GM19025 (cell line): ENCODE data around the gene DYRK2.

Source experiments
- ATAC-seq: cut with Tn5 transposase; IDR thresholded peaks from one replicate; pipeline ENCODE4 v1.9.1; 2021; ENCODE audit warnings: mild to moderate bottlenecking, low read depth, moderate library complexity; ENCODE audit not compliant: unreplicated experiment

DYRK2 gene

GRCh38 chr12:67645126-67645525, 3.4 kb upstream of the DYRK2 start:
- ATAC-seq, result no peak

DNA sequence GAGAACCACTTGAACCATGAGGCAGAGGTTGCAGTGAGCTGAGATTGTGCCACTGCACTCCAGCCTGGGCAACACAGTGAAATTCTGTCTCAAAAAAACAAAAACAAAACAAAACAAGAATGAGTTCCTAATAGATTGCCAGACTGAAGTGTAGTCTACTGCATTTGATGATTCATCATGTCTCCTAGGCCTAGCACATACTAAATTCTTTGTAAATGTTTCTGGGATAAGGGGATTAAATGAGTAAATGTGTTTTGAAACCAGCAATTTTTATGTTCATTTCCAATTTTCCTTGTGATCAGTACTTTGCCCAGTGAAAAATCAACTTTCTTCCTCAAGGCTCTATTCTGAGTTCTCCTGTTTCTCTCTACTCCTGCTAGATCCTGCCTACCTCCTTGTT, 2.9 kb upstream of the DYRK2 start:
- ATAC-seq, result no peak

DNA sequence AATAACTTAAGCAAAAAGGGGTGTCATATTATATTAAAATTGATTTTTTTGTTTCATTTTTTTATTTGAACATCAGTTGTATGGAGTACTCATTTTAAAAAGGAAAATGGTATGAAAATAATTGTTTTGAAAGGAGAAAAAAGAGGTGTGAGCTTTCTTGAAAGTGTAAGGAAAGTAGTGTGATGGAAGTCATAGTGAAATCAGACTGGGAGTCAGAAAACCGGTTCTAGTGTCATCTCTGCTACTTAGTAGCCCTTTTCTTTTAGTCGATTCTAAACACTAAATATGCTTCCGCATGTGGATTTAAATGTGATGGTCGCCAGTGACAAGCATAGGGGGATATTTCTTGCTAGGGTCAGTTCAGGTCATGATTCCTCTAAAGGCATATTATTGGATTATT, 1.8 kb upstream of the DYRK2 start:
- no peak for ATAC-seq

- no peak for ATAC-seq
Measured at GRCh38 chr12:67647181-67647798, 1.3 kb upstream of the DYRK2 start.

- no peak for ATAC-seq
Measured at GRCh38 chr12:67647799-67648520, 585 bp upstream of the DYRK2 start.

GRCh38 chr12:67649261-67649569, 670 bp downstream of the DYRK2 start:
- ATAC-seq, result peak; percentile 27

DNA sequence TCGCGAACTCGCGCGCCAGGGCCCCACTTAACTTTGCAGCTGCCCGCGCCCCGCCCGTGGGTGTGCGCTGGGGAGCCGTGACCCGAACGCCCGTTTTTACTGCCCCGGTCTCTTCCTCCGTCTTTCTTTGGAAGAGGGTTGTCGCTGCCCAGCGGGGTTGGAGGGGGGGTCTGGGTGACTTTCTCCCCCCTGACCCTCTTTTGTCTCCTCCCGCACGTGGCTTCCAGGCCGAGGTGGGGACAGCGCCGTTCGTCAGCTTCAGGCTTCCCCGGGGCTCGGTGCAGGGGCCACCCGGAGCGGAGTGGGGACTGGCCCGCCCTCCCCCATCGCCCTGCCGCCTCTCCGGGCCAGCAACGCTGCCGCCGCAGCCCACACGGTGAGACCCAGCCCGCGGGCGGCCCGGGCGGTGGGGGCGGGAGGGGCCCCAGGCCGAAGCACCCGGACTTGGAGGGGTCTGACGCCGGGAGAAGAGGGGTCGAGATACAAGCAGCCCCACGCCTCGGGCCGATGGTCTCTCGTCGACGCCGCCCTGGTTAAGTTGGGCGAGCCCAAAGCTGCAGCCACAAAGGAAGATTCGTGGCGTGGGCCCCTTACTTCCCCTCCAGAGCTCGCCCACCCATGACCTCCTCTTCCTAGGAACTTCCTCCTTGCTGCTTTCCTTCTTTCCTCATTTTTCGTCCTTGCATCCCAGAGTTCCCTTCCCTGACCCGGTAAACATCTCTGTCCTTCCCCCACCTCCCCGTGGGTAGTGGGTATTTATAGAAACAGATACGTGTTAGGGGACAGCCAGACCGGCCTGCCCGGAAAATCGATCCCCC, 1.2 kb downstream of the DYRK2 start:
- no peak for ATAC-seq

DNA sequence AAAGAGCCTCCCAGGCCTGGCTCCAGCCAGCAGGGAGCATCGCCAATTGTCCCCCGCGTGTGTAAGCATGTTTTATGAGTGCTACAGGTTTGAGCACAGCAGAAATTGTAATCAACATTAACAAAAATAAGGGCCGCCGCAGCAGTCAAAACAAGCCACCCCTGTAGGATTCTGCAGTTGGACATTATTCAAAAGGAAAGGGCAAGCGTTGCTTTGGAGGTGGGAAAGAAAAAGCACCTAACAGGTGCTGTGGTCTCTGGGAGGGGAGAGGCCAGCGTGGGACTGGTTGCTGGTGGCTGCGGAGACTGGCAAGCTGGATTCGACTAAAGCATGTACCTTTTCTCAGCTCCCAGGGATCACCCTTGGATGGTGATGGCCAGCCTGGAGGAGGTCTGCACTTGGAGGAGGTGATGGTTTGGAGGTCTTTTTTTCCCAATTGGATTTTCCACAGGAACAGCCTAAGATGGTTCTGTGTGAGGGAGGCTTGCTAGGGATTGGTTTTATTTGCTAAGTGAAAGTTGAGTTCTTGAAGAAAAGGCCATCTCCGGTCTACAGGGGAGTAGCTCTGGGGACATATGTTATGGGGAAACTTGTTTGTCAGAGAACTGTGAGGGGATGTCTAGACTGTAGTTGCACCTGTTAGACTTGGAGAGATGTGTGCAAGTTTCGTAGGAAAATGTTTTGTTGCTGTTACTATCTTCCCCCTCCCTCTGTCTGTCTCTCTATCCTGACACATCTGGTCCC, 2.0 kb downstream of the DYRK2 start:
- no peak for ATAC-seq

GRCh38 chr12:67651132-67651695, 2.7 kb downstream of the DYRK2 start:
- ATAC-seq, result no peak

GRCh38 chr12:67655829-67656228, 7.3 kb downstream of the DYRK2 start:
- no peak for ATAC-seq

DNA sequence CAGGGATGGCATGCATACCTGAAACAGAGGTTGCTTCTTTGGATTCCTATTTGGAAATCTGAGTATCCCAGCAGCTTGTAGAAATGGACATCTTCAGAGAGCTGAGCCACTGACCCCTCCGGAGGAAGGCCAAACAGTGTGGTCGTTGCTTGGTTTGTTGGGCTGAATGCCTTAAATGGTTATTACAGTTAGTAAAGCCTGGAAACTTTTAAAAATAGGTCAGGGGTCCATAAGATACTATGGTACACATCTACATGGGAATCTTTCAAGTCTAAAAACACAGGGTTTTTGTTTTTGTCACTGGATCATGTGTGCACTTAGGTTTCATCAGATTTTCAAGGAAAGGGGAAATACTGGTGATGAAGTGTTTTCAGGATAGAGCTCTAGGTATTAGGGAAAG, 7.7 kb downstream of the DYRK2 start:
- no peak for ATAC-seq

DNA sequence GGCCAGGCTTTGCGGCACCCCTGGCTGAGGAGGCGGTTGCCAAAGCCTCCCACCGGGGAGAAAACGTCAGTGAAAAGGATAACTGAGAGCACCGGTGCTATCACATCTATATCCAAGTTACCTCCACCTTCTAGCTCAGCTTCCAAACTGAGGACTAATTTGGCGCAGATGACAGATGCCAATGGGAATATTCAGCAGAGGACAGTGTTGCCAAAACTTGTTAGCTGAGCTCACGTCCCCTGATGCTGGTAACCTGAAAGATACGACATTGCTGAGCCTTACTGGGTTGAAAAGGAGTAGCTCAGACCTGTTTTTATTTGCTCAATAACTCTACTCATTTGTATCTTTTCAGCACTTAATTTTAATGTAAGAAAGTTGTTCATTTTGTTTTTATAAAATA, 9.9 kb downstream of the DYRK2 start:
- ATAC-seq, result no peak

DNA sequence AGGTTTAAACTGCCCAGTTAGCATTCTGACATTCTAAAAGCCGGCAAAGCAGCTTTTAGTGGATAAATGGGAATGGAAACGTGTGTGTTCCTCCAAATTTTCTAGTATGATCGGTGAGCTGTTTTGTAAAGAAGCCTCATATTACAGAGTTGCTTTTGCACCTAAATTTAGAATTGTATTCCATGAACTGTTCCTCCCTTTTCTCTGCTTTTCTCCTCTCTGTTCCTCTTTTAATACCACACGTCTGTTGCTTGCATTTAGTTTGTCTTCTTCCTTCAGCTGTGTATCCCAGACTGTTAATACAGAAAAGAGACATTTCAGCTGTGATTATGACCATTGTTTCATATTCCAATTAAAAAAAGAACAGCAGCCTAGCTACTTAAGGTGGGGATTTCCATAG, 10.7 kb downstream of the DYRK2 start:
- ATAC-seq, result no peak

GRCh38 chr12:67661311-67662021, 12.9 kb downstream of the DYRK2 start:
- no peak for ATAC-seq

DNA sequence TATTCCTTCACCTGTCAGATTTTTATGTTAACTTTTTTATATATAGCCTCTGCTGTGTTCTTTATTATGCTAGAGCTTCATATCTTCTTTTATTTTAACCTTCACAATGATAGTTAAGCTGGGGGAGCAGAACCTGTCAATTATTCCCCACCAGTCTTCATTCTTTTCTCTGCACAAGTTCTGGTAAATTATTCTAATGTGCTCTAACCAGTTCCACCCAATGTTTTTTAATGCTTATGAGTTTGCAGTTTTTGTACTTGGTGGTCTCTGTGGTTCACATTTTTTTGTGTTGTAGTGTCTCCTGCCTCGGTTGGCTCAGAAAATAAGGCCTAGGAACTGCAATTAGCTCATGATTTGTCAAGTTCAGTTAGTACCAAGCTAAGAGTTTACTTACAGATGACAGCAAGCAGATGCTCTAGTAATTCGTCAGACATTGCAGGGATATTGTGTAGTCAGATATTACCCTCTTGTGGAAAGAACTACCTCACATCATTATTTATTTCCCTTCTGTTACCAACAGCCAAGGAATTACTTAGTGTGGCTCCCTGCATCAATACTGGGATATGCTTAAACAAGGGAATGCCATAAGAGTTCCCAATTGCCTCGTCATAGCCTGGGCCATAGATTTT, 14.5 kb downstream of the DYRK2 start:
- no peak for ATAC-seq

GRCh38 chr12:67664171-67664570, 15.6 kb downstream of the DYRK2 start:
- no peak for ATAC-seq

DNA sequence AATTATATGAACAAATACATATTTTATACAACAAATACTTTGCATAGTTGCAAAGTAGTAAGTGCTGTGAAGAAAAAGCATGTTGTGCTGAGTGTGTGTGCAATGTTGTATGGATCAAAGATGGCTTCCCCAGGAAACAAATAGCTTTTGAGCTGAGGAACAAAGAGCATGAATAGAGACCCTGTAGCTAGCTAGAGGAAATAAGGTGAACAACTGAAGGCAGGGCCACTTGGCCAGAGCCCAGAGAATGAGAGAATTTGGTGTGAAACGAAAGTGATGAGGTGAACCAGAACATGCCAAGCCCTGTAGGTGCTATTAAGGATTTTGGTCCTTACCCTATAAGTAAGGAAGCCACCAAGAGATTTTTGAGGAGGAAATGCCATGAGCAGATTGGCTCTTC, 17.1 kb downstream of the DYRK2 start:
- no peak for ATAC-seq

DNA sequence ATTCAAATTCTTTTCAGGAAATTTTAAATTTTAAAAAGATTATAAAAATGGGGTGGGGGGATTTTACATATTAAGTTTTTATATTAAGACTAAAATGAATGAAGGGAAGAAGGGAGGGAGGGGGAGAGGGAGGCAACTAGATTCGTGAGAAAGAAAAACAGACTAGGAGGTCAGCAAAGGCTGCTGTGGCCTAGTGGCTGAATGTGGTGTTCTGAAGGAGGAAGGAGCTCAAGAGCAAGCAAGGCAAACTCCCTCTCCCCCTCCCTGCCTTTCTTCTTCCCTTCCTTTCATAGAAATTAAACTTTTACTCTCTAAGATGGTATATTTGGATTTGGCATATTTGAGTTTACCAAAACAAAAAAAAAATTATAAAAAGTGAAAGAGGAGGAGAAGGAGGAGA, 18.1 kb downstream of the DYRK2 start:
- ATAC-seq, result no peak

DNA sequence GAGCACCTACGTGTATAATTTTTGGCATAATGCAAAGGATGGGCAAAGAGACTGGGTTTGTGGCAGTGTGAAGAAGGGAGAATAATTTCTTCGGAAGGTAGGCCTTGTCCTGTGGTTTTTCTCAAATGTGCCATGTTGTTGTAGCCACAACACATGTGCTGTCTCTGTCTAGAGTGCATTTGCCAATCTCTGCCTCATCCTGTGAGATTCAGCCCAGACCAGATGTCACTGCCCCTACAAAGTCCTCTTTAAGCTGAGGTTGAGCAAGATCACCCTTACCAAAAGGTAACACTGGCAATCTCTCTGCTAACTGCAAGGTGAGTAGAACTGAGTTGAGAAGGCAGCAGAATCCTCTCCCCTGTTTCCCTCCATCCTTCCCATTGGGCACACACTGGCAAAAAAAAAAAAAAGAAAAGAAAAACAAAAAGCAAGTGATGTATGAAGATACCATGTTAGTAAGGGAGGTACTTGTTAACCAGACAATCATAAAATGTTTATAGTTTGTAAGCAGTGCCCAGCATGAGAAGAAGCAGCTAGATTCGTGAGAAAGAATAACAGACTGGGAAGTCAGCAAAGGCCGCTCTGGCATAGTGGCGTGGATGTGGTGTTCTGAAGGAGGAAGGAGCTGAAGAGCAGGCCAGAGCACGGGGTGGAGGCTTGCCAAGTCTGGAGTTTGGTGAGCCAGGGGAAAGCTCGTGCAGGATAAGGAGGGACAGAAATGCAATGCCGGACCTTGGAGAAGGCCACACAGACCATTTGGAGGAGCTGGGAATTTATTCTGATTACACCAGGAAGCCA, 18.9 kb downstream of the DYRK2 start:
- no peak for ATAC-seq
